Femur (tissue), 1 donor: ENCODE measurements around the gene P4HB.

Source experiments
- DNase-seq: peaks from one replicate; pipeline ENCODE4 v3.0.0-alpha.2; 2017

P4HB gene

GRCh38 chr17:81807210-81807719 is 53.1 kb downstream of the P4HB start:
- no peak for DNase-seq

- DNase-seq, result no peak
Observed at GRCh38 chr17:81806461-81807209, 53.7 kb downstream of the P4HB start.

- no peak for DNase-seq
Observed at GRCh38 chr17:81805707-81806460, 54.5 kb downstream of the P4HB start.

GRCh38 chr17:81804559-81805399 is 55.6 kb downstream of the P4HB start:
- no peak for DNase-seq

- DNase-seq, result no peak
Observed at GRCh38 chr17:81803728-81804558, 56.4 kb downstream of the P4HB start, which contains the start of gene GCGR. Gene GCGR, plus strand, starts transcription at chr17:81804150. Its CDS starts 4,869 bp downstream, at chr17:81809019.

- DNase-seq, result no peak
Observed at GRCh38 chr17:81802856-81803643, 57.3 kb downstream of the P4HB start.

GRCh38 chr17:81802048-81802758 is 58.1 kb downstream of the P4HB start:
- DNase-seq, result no peak

- no peak for DNase-seq
Observed at GRCh38 chr17:81801327-81801726, 59.0 kb downstream of the P4HB start.

GRCh38 chr17:81794509-81794908 is 65.8 kb downstream of the P4HB start:
- DNase-seq, result no peak

- DNase-seq, result no peak
Observed at GRCh38 chr17:81794074-81794476, 66.3 kb downstream of the P4HB start.
